GM21723 (cell line): ENCODE results near the gene CLPSL1.

ENCODE experiments used
- ATAC-seq: cut with Tn5 transposase; IDR thresholded peaks from one replicate; pipeline ENCODE4 v1.9.1; 2021; ENCODE audit warnings: mild to moderate bottlenecking, moderate library complexity; ENCODE audit not compliant: unreplicated experiment

CLPSL1 gene

DNA sequence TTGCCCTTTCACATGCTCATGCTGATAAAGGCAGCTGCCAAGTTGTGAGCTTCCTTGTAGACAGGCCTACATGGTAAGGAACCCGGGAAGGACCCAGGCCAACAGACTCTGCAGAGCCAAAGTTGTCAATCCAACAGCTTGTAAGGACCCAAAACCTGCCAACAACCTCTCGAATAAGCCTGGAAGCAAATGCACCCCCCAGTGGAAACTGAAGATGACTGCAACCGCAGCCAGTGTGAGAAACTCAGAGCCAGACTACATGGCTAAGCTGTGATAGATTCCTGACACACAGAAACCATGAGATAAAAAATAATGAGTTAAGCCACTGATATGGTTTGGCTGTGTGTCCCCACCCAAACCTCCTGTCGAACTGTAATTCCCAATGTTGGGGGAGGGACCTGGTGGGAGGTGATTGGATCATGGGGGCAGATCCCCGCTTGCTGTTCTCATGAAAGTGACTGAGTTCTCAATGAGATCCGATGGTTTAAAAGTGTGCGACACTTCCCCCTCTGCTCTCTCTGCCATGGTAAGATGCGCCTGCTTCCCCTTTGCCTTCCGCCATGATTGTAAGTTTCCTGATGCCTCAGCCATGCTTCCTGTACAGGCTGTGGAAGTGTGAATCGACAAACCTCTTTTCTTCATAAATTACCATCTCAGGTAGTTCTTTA lies 23.2 kb upstream of the CLPSL1 start:
- no peak for ATAC-seq

DNA sequence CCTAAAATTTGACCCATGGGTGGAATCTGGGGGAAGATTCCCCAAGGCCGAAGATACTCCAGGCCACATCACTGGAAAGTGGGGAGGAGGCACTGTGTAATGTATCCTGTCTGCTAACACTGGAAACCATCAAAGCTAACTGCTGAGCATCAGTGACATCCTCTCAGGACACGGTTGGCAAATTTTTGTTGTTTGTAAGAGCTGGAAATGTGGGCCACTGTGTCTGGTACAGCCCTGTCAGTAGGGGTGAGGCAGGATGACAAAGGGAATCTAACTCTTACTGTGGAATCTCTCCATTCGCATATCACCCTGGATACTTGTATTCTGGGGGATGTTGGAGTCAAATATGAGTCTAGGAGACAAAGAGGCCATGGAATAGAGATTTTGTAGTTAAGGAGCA lies 21.4 kb upstream of the CLPSL1 start:
- ATAC-seq, result no peak

DNA sequence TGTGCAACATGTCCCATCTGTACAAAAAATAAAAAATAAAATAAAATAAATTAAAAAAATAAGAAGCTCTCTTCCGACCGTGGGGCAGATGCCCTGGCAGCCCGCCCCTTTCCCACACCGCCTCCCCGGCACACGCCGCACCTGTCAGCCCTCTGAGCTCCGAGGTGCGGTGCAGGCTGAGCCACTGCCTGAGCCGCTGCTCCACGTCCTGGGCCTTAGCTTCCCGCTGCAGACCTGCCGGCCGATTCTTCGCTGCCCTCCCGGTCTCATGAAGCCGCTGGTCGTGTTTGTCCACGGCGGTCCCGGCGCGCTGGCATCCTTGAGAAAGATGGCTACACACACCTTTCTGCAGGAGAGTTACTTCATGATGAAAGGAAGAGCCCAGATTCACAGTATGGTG lies 15.1 kb upstream of the CLPSL1 start:
- no peak for ATAC-seq

DNA sequence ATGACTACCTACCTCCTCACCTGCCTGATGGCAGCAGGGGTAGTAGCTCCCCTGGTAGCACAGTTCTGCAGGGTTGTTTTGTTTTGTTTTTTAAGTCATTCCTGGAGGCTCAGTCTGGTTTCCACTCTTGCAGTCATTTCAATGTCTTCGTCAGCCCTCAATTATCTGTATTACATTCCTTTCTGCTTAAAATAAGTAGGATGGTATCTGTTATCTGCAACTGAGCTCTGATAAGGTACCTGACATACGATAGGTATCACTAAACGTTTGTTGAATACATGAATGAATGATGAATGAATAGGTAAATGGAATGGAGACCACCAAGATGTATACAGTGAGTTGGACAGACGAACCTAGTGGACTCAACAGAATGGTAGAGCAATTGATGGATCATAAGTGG lies 11.6 kb upstream of the CLPSL1 start:
- no peak for ATAC-seq

DNA sequence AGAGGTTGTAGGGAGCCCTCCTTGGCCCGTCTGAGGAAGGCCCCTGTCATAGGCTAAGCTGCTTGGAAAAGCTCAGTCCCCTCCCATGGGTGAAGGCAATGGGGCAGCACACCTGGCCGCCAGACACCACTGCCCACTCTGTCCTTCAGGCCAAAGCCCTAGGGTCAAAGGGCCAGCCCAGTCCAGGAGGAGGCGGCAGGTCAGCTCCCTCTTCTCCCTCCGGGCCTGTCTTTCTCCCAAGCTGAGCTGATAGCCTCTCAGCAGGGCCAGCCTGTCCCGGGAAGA lies 9.5 kb upstream of the CLPSL1 start:
- no peak for ATAC-seq

DNA sequence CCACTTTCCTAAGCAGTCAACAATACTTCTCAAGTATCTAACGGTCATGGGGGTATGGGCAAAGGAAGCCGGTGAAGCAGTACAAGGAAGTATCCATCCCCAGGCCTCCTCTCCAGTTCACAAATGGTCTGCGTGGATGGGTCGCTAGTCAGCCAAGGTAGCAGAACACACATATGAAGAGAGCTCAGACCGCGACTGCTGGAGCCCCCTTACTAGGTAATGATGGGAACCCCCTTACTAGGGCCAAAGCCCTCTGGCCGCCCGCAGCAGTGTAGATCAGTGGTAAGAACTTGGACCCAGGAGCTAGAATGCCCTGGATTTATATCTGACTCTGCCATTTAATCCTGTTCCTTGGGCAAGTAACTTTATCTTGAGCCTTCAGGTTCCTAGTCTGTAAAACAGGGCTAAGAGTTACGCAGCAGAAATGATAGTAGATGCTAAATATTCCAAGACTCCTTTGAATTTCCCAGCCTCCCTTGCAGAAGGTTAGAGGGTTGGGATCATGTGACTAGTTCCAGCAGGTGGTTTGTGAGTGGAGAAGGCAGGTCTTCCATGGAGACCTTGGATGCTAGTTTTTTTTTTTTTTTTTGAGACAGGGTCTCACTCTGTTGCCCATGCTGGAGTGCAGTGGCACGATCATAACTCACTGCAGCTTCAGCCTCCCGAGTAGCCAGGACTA lies 6.6 kb upstream of the CLPSL1 start:
- no peak for ATAC-seq

DNA sequence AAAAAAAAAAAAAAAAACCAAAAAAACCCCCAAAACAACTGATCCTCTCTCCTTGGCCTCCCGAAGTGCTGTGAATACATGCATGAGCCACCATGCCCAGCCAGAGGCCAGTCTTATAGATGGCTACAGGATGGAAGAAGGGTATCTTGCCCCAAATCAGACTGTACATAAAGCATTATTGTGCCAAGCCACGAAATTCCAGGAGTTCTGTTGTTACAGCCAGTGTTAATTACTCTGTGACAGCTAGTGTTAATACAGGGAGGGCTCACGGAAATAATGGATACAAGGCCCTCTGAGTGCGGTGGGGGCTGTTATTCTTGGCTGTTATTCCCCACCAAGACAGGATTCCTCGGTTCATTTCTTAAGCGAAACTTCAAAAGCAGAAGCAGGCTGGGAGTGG lies 5.8 kb upstream of the CLPSL1 start:
- ATAC-seq, result no peak

DNA sequence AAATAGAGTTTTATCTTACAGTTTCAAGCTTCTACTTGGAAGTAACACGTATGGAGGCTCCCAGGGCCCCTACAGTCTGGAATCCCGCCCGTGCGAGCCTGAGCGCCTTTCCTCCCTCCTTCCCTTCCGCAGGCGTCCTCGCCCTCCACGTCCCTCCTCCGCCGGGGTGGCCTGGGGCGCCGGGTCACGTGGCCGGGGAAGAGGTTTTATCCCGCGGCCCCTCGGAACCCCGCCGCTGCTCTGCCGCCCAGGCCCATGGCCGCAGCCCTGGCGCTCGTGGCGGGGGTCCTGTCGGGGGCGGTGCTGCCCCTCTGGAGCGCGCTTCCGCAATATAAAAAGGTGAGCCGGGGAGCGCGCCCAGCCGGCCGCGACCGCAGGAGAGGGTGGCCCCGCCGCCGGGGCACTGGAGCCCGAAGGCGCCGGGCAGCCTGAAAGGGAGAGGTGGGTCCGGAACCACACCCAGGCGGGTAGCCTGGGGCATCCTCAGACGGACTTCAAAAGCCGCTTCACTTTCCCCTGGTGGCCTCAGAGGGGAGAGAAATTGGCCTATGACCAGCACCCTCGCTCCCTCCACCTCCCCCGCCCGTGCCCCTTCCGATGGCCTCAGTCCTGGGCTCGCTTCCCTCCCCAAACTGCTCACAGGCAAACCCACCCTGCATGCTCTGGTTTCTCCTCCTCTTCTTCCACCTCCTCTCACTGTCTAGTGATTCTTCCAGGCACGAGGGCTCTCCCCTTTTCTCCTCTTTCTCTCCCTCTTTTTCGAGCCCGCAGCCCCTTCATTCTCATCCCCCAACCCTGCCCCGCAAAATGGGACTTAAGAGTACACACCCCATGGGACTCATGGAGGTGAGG lies 4.2 kb upstream of the CLPSL1 start, which contains the start of gene CLPSL2:
TSS of gene CLPSL2 (plus strand) at position 235 of the 852 bp plus-strand sequence. CDS start at position 256, 21 bp downstream.
- no peak for ATAC-seq

DNA sequence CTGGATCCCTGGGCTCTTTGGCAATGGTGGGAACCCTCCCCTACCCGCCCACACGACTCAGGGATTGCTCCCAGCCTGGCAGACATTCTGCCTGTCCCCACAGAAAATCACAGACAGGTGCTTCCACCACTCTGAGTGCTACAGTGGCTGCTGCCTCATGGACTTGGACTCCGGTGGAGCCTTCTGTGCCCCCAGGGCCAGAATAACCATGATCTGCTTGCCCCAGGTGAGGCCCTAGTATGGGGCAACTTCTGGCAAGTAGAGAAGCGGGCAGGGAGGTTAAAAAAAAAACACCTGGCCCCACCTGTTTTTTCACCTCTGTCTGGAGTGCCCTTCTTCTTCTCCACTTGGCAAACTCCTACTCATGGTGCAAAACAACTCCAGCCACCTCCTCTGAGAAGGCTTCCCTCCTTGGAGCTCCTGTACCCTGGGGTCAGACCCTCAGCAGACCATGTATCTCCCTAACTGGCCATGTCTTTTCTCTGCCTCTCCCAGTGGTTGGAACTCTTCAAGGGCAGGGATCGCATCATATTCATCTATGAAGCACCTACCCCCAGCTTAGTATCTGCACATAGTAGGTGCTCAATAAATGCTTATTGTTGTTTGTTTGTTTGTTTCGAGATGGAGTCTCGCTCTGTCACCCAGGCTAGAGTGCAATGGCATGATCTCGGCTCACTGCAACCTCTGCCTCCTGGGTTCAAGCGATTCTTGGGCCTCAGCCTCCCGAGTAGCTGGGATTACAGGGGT lies 3.3 kb upstream of the CLPSL1 start:
- no peak for ATAC-seq

DNA sequence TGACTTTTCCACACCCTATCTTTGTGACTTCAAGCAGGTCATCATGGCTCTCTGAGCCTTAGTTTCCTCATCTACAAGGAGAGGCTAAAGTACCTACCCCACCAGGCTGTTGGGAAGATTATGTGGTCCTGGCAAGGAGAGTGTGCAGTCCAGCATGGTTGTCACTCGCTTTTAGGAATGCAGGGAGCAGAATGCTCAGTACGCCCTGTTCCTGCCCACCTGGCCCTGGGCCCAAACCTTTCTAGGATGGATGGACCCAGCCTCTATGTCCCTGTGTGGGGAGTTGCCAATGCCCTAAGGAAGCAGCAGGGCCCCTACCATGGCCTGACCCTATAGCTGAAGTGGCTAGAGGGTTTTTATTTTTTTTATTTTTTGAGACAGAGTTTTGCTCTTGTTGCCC lies 2.4 kb upstream of the CLPSL1 start:
- ATAC-seq, result no peak

DNA sequence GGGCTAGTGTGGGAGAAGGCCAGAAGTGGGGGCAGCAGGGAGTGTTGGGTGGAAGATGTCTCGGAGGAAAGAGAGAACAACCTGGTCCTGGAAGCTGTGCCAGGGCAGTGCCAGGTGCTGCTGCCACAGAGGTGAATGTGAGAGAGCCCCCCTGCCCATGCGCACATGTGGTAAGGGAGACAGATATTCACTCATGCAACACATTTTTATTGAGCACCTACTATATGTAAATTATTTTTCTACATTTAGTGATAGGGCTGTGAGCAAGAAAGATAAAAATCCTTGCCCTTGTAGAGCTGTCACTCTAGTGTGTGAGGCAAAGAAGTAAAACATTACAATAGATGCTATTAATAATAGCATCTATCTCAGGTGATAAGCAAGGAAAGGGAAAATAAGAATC lies 471 bp downstream of the CLPSL1 start:
- ATAC-seq, result no peak

DNA sequence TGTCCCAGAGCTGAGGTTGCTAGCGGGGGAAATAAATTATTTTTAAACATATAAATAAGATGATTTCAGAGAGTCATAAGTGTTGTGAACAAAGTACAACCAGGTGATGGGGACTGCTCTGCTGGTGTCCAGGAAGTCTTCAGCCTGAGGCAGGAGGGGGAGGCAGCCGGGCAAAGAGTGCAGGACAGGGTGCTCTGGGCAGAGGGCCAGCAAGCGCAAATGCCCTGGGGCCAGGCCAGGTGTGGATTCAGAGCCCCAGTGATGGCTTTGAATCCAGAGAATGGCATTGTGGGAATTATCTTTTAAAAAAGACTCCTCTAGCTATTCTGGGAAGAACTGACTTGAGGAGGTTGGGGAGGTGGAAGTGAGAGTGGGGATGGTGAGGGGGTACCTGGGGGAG lies 1.6 kb downstream of the CLPSL1 start:
- no peak for ATAC-seq

DNA sequence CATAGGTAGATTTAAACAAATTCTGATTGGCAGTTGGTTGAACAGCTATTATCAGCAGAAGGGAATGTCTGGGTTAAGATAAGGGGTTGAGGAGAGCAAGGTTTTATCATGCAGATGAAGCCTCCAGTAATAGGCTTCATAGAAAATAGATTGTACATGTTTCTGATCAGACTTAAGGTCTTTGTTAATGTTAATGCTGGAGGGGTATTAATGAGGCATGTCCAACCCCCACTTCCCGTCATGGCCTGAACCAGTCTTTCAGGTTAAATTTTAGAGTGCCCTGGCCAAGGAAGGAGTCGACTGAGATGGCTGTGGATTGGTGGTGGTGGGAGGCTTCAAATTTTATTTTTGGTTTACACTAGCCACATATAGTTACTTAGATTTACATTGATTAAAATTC lies 3.4 kb downstream of the CLPSL1 start:
- no peak for ATAC-seq

DNA sequence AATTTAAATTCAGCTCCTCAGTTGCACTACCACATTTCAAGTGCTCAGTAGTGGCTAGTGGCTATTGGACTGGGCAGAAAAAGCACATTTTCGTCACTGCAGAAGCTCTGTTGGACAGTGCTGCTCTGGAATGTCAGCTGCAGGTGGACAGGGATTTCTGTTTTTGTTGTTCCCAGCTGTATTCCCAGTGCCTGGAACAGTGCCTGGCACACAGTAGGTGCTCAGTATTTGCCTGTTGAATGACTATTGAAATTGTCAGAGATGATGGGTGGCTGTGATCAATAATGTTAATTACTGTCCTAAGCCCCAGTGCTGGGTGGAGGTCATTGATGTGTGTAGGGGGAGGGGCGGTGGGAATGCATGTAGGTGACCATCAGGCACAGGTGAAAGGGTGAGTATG lies 5.5 kb downstream of the CLPSL1 start:
- no peak for ATAC-seq

DNA sequence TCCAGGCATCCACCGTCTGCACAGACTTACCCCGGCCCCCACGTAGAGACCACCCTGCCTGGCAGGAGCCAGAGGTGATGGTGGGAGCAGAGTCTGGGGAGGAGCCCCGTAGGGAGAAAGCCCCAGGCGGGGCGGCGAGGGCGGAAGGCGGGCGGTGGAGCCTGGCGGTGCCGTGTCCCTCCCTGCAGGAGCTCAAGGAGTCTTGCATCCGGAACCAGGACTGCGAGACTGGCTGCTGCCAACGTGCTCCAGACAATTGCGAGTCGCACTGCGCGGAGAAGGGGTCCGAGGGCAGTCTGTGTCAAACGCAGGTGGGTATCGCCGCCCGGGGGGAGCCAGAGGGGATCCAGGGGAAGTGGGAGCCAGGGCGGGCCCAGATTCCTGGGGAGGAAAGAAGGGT lies 6.0 kb downstream of the CLPSL1 start:
- ATAC-seq, result no peak

DNA sequence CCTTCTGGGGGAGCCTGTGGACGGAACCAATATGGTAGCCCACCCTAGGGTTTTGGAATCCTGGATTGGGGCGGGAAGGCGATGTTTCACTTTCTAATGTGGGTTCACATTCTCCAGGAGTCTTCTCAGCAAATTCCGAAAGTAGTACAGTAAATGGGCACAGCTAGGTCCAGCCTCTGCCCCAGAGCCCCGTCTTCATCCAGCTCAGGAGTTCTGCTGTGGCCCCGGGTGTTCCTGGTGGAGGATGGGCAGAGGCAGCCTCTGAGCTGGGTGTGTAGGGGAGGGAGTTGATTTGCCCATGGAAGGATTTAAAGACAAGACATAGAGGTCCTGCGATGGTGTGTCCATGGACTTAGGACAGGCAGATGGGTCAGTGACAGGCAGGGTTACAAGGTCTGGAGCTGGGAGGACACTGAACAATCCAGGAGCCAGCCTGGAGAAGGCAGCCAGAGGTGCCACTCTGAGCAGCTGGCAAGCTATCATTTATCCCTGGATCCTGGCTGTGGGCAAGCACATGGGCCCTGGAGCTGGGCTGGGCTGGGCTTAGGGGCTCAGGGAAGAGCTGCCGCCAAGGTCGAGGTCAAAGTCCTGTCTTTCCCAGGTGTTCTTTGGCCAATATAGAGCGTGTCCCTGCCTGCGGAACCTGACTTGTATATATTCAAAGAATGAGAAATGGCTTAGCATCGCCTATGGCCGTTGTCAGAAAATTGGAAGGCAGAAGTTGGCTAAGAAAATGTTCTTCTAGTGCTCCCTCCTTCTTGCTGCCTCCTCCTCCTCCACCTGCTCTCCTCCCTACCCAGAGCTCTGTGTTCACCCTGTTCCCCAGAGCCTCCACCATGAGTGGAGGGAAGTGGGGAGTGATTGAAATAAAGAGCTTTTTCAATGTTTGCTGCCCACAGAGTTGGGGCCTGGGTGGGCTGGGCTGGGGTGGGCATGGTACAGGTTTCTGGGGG lies 6.7 kb downstream of the CLPSL1 start:
- ATAC-seq, result no peak

DNA sequence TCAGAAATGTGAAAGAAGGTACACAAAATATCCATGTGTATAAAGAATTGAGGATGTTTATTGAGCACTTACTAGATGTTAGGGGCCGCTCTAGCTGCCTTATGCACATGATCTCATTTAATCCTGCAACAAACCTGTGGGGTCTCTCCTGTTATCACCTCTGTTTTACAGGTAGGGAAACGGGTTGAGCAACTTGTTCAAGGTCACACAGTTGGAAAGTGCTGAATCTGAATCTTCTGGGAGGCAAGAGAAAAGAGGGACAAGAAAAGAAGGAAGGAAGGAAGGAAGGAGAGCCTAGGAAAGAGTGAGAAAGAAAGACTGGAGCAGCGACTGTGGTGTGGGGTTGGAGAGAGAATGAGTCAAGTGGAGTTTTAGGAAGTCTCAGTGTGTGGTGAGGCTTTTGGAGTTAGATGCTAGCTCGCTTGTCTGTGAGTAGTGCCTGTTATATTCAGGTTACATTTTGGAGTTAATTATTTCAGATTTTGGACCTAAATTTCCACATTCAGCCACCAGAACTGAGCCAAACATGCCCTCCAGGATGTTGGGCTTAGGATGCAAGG lies 7.7 kb downstream of the CLPSL1 start:
- ATAC-seq, result no peak

DNA sequence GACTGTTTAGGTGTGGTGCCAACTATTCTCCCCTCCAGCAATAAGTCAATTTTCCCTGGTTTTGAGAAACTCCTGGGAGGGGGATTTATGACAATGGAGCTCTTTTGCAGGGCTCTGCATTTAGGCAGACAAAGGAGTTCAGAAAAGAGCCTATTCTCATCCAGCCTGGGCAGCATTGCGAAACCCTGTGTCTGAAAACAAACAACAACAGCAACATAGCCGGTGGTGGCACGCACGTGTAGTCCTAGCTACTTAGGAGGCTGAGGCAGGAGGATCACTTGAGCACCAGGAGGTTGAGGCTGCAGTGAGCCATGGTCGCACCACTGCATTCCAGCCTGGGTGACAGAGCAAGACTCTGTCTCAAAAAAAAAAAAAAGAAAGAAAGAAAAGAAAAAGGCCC lies 9.9 kb downstream of the CLPSL1 start:
- ATAC-seq, result no peak

DNA sequence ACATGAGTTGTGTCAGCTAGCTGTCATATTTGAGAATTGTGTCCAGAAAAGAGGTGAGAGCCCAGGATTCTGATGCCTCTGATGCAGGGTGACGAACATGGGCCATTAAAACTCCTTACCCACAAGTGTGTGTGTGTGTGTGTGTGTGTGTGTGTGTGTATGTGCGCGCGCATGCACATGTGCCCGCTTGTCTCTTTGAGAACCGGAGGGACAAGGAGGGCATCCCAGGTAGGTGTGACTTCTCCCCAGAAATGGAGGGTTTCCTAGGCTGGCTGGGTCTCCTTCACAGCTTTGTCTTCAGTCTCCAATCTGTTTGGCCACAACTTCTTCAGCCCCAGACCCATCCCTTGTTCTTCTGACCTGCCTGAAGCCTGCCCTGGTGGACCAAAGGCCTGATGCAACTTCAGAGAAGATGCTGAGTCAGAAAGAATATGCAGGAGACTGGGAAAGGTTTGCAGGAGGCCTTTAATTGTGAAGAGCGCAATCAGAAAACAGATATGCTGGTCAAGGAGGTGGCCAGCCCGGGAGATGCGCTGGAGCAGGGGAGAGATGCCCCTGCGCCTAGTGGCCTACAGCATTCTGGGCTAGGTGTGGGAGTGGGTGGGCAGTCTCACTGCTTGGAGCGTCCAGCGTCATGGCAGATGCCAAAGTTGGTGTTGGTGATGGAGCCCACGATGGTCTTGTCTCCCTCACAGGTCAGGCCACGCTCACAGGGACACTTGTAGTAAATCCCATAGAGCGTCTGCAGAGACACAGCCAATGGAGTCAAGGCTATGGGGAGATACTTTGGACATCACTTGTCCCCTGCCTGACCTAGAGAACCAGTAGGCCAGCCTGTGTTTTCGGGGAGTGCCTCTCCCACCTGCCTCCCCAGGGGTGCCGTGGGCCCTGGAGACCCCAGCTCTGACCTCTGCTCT lies 14.0 kb downstream of the CLPSL1 start:
- no peak for ATAC-seq
